SKM-1 (cell line): Measurements from ENCODE around the gene TRPC6.
A peak's percentile ranks its signal among the peaks of the same experiment; 100 is the strongest.
"Not testable (repeated sequence)": the region's sequence is repeated elsewhere in the genome, so short reads cannot be mapped to it uniquely, and the experiment has no call there.

Source experiments
- DNase-seq: peaks from one replicate; lab custom pipeline; 2025; ENCODE audit not compliant: unreplicated experiment; lab: John Stamatoyannopoulos, UW

Gene TRPC6

DNA sequence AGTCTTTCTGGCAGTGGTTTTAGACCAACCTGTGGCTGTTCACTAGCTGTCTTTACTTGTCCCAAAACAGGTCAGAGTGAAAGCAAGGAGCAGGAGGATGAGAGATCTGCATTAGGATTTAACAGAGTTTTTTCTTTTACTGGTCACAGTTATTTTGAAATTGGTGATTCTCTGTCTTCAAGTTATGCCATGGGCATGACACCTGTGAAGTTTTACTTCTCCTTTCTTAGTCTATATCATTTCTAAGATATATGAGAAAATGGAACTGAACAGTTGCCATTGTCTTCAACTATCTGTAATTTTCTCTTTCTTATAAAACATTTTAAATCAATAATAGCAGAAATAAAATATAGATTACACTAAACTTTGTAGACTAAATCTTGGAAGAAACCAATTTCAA, 60.6 kb downstream of the TRPC6 start:
- DNase-seq, result no peak

DNA sequence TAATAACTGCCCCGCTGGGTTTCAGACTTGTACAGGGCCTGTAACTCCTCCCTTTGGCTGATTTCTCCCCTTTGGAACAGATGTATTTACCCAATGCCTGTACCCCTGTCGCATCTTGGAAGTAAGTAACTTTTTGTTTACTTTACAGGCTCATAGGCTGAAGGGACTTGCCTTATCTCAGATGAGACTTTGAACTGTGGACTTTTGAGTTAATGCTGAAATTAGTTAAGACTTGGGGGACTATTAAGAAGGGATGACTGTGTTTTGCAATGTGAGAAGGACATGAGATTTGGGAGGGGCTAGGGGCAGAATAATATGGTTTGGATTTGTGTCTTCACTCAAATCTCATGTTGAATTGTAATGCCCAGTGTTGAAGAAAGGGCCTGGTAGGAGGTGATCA, 62.0 kb downstream of the TRPC6 start:
- DNase-seq, result no peak

- DNase-seq, result no peak
These were observed 67.3 kb downstream of the TRPC6 start for GRCh38 chr11:101516546-101516945.

DNA sequence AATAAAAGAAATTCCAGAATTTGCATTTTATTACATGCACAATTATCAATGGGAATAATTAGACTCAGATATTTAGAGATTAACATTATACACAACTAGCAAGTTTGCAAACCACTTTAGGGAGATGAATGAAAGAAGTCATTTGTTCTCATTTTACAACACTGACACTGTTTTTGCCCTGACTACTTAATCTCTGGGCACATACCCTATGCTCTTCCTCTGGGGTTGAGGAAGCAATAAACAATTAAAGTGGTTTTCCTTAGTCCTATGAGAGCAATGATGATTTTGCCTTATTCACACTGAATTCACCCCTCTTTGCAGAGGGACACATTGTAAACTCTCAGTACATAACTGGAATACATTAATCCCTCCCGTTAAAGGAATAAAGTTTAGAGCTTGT, 72.7 kb downstream of the TRPC6 start:
- no peak for DNase-seq

GRCh38 chr11:101510591-101510990, 73.2 kb downstream of the TRPC6 start:
- no peak for DNase-seq

DNA sequence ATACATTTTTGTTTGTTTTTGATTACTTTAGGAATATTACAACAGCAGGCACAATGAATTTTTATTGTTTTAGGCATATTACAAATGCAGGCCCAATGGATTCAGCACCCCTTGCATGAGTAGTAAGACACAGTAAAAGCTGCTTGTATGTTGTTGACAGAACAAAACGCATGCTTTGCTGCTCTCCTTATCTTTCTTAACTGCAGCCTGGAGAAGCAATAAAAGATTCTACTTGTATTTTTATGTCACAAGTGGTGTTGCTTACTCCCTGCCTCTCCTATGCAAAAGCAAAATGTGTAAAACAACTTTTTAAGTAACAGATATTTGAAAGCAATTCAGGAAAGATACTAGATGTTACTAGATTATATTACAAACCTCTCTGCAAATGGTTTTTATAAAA, 73.9 kb downstream of the TRPC6 start:
- DNase-seq, result no peak

DNA sequence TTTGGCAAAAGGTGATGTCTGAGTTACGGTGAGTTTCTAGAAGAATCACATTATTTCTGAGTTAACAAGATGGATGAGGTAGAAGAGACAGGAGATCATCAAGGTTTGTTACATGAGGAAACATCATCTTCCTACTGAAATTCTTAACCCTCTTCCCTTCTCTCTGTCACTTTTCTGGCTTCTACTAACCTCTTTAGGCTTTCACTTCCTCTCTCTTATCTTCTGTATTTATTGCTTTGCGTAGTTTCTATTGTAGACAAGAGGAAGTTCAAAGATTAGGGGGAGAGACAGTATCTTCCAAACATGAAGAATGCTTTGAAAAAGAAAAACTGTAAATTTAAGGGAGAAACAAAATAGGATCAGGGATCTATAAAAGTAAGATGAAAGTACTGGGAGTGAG, 75.4 kb downstream of the TRPC6 start:
- DNase-seq, result peak; percentile 27

DNA sequence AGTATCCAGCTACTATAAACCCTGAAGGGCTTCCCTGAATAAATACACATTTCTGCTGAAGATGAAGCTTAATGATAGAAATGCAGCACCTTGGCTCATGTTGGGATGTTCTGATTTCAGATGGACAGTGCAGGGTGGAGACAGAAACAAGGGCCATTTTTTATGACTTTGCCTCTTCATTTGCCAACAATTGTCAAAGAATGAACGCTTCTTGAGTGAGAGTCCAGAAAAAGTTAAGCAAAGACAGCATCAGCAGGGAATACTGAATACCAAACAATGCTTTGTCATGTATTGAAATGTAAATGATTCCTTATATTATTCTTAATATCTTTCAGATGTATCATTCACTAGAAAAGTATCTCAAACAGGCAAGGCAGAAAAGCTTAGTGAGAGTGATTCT, 84.9 kb downstream of the TRPC6 start:
- DNase-seq, result no peak

GRCh38 chr11:101497291-101497690, 86.5 kb downstream of the TRPC6 start:
- no peak for DNase-seq

GRCh38 chr11:101487775-101488174, 96.0 kb downstream of the TRPC6 start:
- DNase-seq, result no peak

DNA sequence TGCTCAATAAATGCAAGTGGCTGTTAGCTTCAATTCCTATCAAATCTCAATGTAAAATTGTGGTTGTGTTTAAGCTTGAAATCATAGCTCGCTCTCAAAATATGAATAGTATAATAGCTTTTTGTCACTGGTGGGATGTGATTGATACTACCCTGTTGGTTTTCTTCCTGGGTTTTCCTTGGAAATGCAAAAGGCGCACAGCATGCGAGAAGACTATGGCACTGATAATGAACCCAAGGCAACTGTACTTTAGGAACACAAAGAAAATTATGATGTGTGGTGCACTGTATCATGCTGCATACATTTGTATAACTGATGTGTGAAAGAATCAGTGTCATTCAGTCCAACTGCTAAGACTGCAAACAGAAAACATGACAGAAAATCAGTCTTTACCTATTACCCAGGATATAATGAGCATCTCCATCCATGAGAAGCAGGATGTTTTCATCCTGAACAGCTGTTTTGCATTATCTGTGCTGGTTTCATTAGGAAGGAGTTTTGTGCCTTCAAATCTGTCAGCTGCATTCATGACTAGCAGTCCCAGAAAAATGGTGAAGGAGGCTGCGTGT, 101.2 kb downstream of the TRPC6 start:
- DNase-seq, result no peak

DNA sequence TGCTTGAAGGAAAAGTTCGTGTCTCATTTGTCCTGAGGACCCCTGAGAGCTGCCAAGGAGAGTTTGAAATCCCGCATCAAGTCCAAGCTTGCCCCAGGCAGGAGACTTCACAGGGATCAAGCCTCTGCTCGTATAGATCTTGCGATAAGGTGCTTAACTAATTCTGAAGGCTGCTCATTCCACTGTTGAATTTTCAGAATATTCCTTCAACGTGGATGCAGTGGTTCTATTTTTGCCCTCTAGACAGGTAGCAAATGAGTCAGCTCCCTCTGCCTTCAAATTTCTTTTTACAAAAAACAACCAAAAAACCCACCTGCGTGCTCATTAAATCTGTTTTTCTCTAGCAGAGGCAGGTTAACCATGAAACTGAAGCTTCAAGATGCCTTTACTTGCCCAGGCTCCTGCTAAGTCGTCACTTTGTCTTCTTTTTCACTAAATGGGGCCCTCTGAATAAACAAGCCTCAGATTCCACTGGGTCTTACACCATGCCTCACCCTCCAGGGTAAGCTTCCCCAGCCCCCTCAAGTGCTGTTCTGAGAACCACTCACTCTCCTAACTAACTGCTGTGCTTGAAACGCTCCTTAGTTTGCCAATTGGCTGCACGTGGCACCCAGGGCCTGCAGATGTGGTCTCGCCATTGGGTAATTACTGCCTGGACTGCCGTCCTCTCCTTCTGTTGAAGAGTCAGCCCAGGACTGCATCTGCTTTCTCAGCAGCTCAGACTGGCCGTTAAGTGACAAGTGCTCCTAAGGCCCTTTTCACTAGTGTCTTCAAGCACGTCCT, 105.0 kb downstream of the TRPC6 start:
- no peak for DNase-seq

- no peak for DNase-seq
These were observed 105.9 kb downstream of the TRPC6 start for GRCh38 chr11:101477926-101478325.

DNA sequence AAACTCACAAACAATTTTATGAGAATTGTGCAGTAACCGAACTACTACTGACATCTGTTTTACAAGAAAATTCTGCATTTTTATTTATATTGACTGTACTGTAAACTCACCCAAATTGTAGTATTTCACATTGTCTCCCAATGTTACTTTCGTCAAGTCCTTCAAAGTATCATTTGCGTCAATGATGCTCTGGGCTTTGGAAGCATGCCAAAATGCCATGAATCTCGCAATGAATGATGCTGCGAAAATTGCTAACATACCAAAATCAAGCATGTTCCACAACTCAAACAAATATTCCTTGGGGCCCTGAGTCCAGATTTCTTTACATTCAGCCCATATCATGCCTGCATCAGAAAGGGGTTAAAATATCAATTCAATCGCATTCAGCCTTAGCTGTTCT, 107.6 kb downstream of the TRPC6 start:
- no peak for DNase-seq

DNA sequence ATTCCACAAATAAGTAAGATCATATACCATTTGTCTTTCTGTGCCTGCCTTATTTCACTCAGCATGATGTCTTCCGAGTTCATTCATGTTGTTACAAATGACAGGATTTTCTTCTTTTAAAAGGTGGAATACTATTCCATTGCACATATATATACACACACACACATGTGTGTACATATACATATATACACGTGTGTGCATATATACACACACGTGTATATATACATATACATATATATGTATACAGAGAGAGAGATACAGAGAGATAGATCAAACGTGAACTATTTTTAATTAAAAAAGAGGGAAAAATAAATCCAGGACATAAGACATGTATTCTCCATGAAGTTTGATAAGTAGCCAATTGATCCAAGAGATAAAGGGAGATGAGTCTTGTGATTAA, 108.1 kb downstream of the TRPC6 start:
- no peak for DNase-seq

- DNase-seq, result no peak
These were observed 109.1 kb downstream of the TRPC6 start for GRCh38 chr11:101474666-101475065.

GRCh38 chr11:101470881-101471520, 112.8 kb downstream of the TRPC6 start:
- no peak for DNase-seq

- DNase-seq, result no peak
These were observed 113.4 kb downstream of the TRPC6 start for GRCh38 chr11:101470419-101470818.

GRCh38 chr11:101466352-101466751, 117.5 kb downstream of the TRPC6 start:
- DNase-seq, result no peak

- not testable (repeated sequence) for DNase-seq
These were observed 119.4 kb downstream of the TRPC6 start for GRCh38 chr11:101464388-101464787.

GRCh38 chr11:101459020-101459419, 124.8 kb downstream of the TRPC6 start:
- DNase-seq, result no peak

DNA sequence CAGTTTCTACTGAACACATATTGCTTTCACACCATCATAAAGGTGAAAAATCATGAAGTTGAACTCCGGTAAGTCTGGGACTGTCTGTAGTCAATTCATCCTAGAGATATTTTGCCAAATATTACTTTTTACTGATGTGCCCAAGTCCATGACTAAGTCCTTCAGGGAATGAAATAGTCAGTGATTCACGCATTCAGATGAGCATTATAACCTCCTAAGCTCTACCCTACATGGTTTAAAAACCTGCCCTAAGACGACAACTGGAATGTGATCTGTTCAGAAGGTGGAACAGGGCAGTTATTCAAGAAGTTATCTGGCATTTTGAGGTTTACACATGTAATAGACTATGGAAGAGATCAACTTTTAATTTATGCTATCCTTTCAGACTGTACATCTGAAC, 125.6 kb downstream of the TRPC6 start:
- DNase-seq, result no peak
